ENCODE measurements around the gene KIAA0753.
"Not testable (repeated sequence)": the region's sequence is repeated elsewhere in the genome, so short reads cannot be mapped to it uniquely, and the experiment has no call there.

The KIAA0753 gene

GRCh38 chr17:6668727-6669425, 28.4 kb upstream of the KIAA0753 start:
- H3K4me3 ChIP-seq (ENCODE audit: low read depth, low read length): no peak overlapping the region
- no peaks in the 10 kb centered on the region for H3K4me1 ChIP-seq (ENCODE audit: control insufficient read depth, insufficient read depth, low read length, unreplicated experiment)
- no peak overlapping the region for H2AFZ ChIP-seq (ENCODE audit: low read length, unreplicated experiment)
- H3K79me2 ChIP-seq (ENCODE audit: control insufficient read depth, insufficient read depth, low read length, unreplicated experiment): no peaks in the 10 kb centered on the region
- H3K27me3 ChIP-seq (ENCODE audit: insufficient read depth, low read length): peaks cover 15% of the 10 kb centered on the region; the same call in 1 of the 2 replicates
- no peaks in the 10 kb centered on the region for H3K36me3 ChIP-seq (ENCODE audit: insufficient read depth, low read length)
- no peak overlapping the region for H3K27ac ChIP-seq (ENCODE audit: low read depth, low read length)

- peaks cover 15% of the 10 kb centered on the region; the same call in 1 of the 2 replicates for H3K27me3 ChIP-seq (ENCODE audit: insufficient read depth, low read length)
- no peak overlapping the region for H2AFZ ChIP-seq (ENCODE audit: low read length, unreplicated experiment)
- H3K27ac ChIP-seq (ENCODE audit: low read depth, low read length): no peak overlapping the region
- no peaks in the 10 kb centered on the region for H3K79me2 ChIP-seq (ENCODE audit: control insufficient read depth, insufficient read depth, low read length, unreplicated experiment)
- H3K4me3 ChIP-seq (ENCODE audit: low read depth, low read length): no peak overlapping the region
- H3K4me1 ChIP-seq (ENCODE audit: control insufficient read depth, insufficient read depth, low read length, unreplicated experiment): no peaks in the 10 kb centered on the region
- no peaks in the 10 kb centered on the region for H3K36me3 ChIP-seq (ENCODE audit: insufficient read depth, low read length)
Observed at GRCh38 chr17:6668219-6668618, 27.7 kb upstream of the KIAA0753 start.

GRCh38 chr17:6667516-6667915, 27.0 kb upstream of the KIAA0753 start:
- H3K27ac ChIP-seq (ENCODE audit: low read depth, low read length): no peak overlapping the region
- H3K4me1 ChIP-seq (ENCODE audit: control insufficient read depth, insufficient read depth, low read length, unreplicated experiment): no peaks in the 10 kb centered on the region
- no peaks in the 10 kb centered on the region for H3K79me2 ChIP-seq (ENCODE audit: control insufficient read depth, insufficient read depth, low read length, unreplicated experiment)
- H3K36me3 ChIP-seq (ENCODE audit: insufficient read depth, low read length): no peaks in the 10 kb centered on the region
- H3K27me3 ChIP-seq (ENCODE audit: insufficient read depth, low read length): peaks cover 16% of the 10 kb centered on the region; the same call in 1 of the 2 replicates
- no peak overlapping the region for H2AFZ ChIP-seq (ENCODE audit: low read length, unreplicated experiment)
- H3K4me3 ChIP-seq (ENCODE audit: low read depth, low read length): no peak overlapping the region

GRCh38 chr17:6666557-6666956, 26.0 kb upstream of the KIAA0753 start:
- H3K79me2 ChIP-seq (ENCODE audit: control insufficient read depth, insufficient read depth, low read length, unreplicated experiment): no peaks in the 10 kb centered on the region
- peaks cover 21% of the 10 kb centered on the region for H3K27me3 ChIP-seq (ENCODE audit: insufficient read depth, low read length)
- no peak overlapping the region for H3K4me3 ChIP-seq (ENCODE audit: low read depth, low read length)
- H3K4me1 ChIP-seq (ENCODE audit: control insufficient read depth, insufficient read depth, low read length, unreplicated experiment): no peaks in the 10 kb centered on the region
- H2AFZ ChIP-seq (ENCODE audit: low read length, unreplicated experiment): no peak overlapping the region
- no peak overlapping the region for H3K27ac ChIP-seq (ENCODE audit: low read depth, low read length)
- H3K36me3 ChIP-seq (ENCODE audit: insufficient read depth, low read length): no peaks in the 10 kb centered on the region

- no peaks in the 10 kb centered on the region for H3K79me2 ChIP-seq (ENCODE audit: control insufficient read depth, insufficient read depth, low read length, unreplicated experiment)
- no peak overlapping the region for H2AFZ ChIP-seq (ENCODE audit: low read length, unreplicated experiment)
- no peak overlapping the region for H3K27ac ChIP-seq (ENCODE audit: low read depth, low read length)
- H3K27me3 ChIP-seq (ENCODE audit: insufficient read depth, low read length): peaks cover 20% of the 10 kb centered on the region
- H3K4me1 ChIP-seq (ENCODE audit: control insufficient read depth, insufficient read depth, low read length, unreplicated experiment): no peaks in the 10 kb centered on the region
- no peaks in the 10 kb centered on the region for H3K36me3 ChIP-seq (ENCODE audit: insufficient read depth, low read length)
- H3K4me3 ChIP-seq (ENCODE audit: low read depth, low read length): no peak overlapping the region
Observed at GRCh38 chr17:6666077-6666521, 25.6 kb upstream of the KIAA0753 start.

GRCh38 chr17:6663200-6663599, 22.7 kb upstream of the KIAA0753 start:
- H3K4me3 ChIP-seq (ENCODE audit: low read depth, low read length); H3K4me1 ChIP-seq (ENCODE audit: control insufficient read depth, insufficient read depth, low read length, unreplicated experiment); H3K27ac ChIP-seq (ENCODE audit: low read depth, low read length); H2AFZ ChIP-seq (ENCODE audit: low read length, unreplicated experiment); H3K79me2 ChIP-seq (ENCODE audit: control insufficient read depth, insufficient read depth, low read length, unreplicated experiment); H3K36me3 ChIP-seq (ENCODE audit: insufficient read depth, low read length): not testable (repeated sequence)
- H3K27me3 ChIP-seq (ENCODE audit: insufficient read depth, low read length): peaks cover 22% of the 10 kb centered on the region

GRCh38 chr17:6661464-6661848, 20.9 kb upstream of the KIAA0753 start:
- H3K79me2 ChIP-seq (ENCODE audit: control insufficient read depth, insufficient read depth, low read length, unreplicated experiment): no peaks in the 10 kb centered on the region
- peaks cover 27% of the 10 kb centered on the region for H3K27me3 ChIP-seq (ENCODE audit: insufficient read depth, low read length)
- H3K4me1 ChIP-seq (ENCODE audit: control insufficient read depth, insufficient read depth, low read length, unreplicated experiment): no peaks in the 10 kb centered on the region
- H2AFZ ChIP-seq (ENCODE audit: low read length, unreplicated experiment): no peak overlapping the region
- H3K27ac ChIP-seq (ENCODE audit: low read depth, low read length): no peak overlapping the region
- H3K36me3 ChIP-seq (ENCODE audit: insufficient read depth, low read length): no peaks in the 10 kb centered on the region
- no peak overlapping the region for H3K4me3 ChIP-seq (ENCODE audit: low read depth, low read length)

- Histone ChIP-seq H3K4me3 (ENCODE audit: low read depth, low read length) (no peak overlapping the region), H3K27ac (ENCODE audit: low read depth, low read length) (no peak overlapping the region), H3K27me3 (ENCODE audit: insufficient read depth, low read length) (peaks cover 27% of the 10 kb centered on the region), H3K79me2 (ENCODE audit: control insufficient read depth, insufficient read depth, low read length, unreplicated experiment) (no peaks in the 10 kb centered on the region), H3K36me3 (ENCODE audit: insufficient read depth, low read length) (no peaks in the 10 kb centered on the region), H2AFZ (ENCODE audit: low read length, unreplicated experiment) (no peak overlapping the region), H3K4me1 (ENCODE audit: control insufficient read depth, insufficient read depth, low read length, unreplicated experiment) (no peaks in the 10 kb centered on the region)
Observed at GRCh38 chr17:6660805-6661463, 20.4 kb upstream of the KIAA0753 start.

- H3K27me3 ChIP-seq (ENCODE audit: insufficient read depth, low read length): peaks cover 33% of the 10 kb centered on the region
- H3K36me3 ChIP-seq (ENCODE audit: insufficient read depth, low read length): no peaks in the 10 kb centered on the region
- peaks cover 6% of the 10 kb centered on the region for H3K4me1 ChIP-seq (ENCODE audit: control insufficient read depth, insufficient read depth, low read length, unreplicated experiment)
- no peak overlapping the region for H3K27ac ChIP-seq (ENCODE audit: low read depth, low read length)
- no peak overlapping the region for H2AFZ ChIP-seq (ENCODE audit: low read length, unreplicated experiment)
- no peaks in the 10 kb centered on the region for H3K79me2 ChIP-seq (ENCODE audit: control insufficient read depth, insufficient read depth, low read length, unreplicated experiment)
- H3K4me3 ChIP-seq (ENCODE audit: low read depth, low read length): no peak overlapping the region
Observed at GRCh38 chr17:6660101-6660500, 19.6 kb upstream of the KIAA0753 start.

- peaks cover 39% of the 10 kb centered on the region for H3K27me3 ChIP-seq (ENCODE audit: insufficient read depth, low read length)
- H3K4me1 ChIP-seq (ENCODE audit: control insufficient read depth, insufficient read depth, low read length, unreplicated experiment): peaks cover 12% of the 10 kb centered on the region
- H2AFZ ChIP-seq (ENCODE audit: low read length, unreplicated experiment); H3K4me3 ChIP-seq (ENCODE audit: low read depth, low read length); H3K79me2 ChIP-seq (ENCODE audit: control insufficient read depth, insufficient read depth, low read length, unreplicated experiment); H3K27ac ChIP-seq (ENCODE audit: low read depth, low read length); H3K36me3 ChIP-seq (ENCODE audit: insufficient read depth, low read length): not testable (repeated sequence)
Observed at GRCh38 chr17:6658411-6658810, 17.9 kb upstream of the KIAA0753 start.
